H1 (cell line): ENCODE data around the gene FLNC. TPM values are rescaled to one million over a fixed set of nuclear protein-coding genes. Genes with fewer than 3 reads are reported as not detected.

Experiments used
- CTCF ChIA-PET: fragments of 300-600 bp; sonication (Branson Sonifier 250); formaldehyde crosslinking; loops from one replicate; lab custom pipeline; 2021; ENCODE audit not compliant: partially characterized antibody; lab: Charles Lee
- POLR2A ChIA-PET: fragments of 300-600 bp; sonication (Branson Sonifier 250); formaldehyde crosslinking; loops from one replicate; lab custom pipeline; 2021; ENCODE audit warnings: inconsistent platforms; ENCODE audit not compliant: partially characterized antibody; lab: Charles Lee
- DNase-seq, 2 experiments: peaks; one replicate each; pipeline versions ENCODE4 v3.0.0 to v3.0.0-alpha.2; 2010 to 2022; ENCODE audit warnings: low spot score in 2 of 2, low read depth in 1 of 2, mixed read lengths in 1 of 2
- FAIRE-seq: peaks from 2 replicates; lab custom pipeline; 2011; peaks lifted over from hg19 to GRCh38; lab: Jason Lieb, UNC
- H2AFZ ChIP-seq: 2 replicates; pipeline ENCODE4 v1.8.1; 2012; ENCODE audit warnings: low read length, inconsistent platforms
- H2AK5ac ChIP-seq: 2 replicates; pipeline ENCODE4 v1.6.1; 2013; ENCODE audit warnings: low read depth, low read length
- H2BK120ac ChIP-seq: replicated peaks from 2 replicates; pipeline ENCODE3; 2013; ENCODE audit warnings: low read depth, low read length, inconsistent platforms
- H2BK12ac ChIP-seq: 2 replicates; pipeline ENCODE4 v1.6.1; 2013; ENCODE audit warnings: low read depth, low read length
- H2BK15ac ChIP-seq: 2 replicates; pipeline ENCODE4 v1.6.1; 2013; ENCODE audit warnings: low read length
- H2BK20ac ChIP-seq: 2 replicates; pipeline ENCODE4 v1.6.1; 2013; ENCODE audit warnings: low read length
- H2BK5ac ChIP-seq: 2 replicates; pipeline ENCODE4 v1.6.1; 2013; ENCODE audit warnings: low read depth, low read length
- H3K14ac ChIP-seq: 2 replicates; pipeline ENCODE4 v1.6.1; 2013; ENCODE audit warnings: inconsistent platforms; ENCODE audit not compliant: insufficient read length
- H3K18ac ChIP-seq: 2 replicates; pipeline ENCODE4 v1.6.1; 2013; ENCODE audit warnings: low read length; ENCODE audit errors: extremely low read depth
- H3K23ac ChIP-seq: 2 replicates; pipeline ENCODE4 v1.6.1; 2013; ENCODE audit warnings: inconsistent platforms; ENCODE audit not compliant: insufficient read length
- H3K23me2 ChIP-seq: 2 replicates; pipeline ENCODE4 v1.6.1; 2013; ENCODE audit warnings: low read depth, low read length
- H3K27ac ChIP-seq: 2 replicates; pipeline ENCODE4 v1.6.1; 2011; ENCODE audit warnings: low read depth, low read length, inconsistent platforms
- H3K27me3 ChIP-seq, 4 experiments: replicated peaks in 1 of 4; 1 replicate in 1 of 4; 2 replicates in 3 of 4; pipeline versions ENCODE4 v1.6.1 to v1.8.1; 2011 to 2013; ENCODE audit warnings: low read length in 3 of 4, mild to moderate bottlenecking in 3 of 4, inconsistent platforms in 2 of 4, mixed read lengths in 2 of 4, moderate library complexity in 1 of 4; ENCODE audit not compliant: control insufficient read depth in 3 of 4, insufficient read depth in 3 of 4; ENCODE audit errors: extremely low read depth in 1 of 4
- H3K36me3 ChIP-seq, 4 experiments: 2 replicates each; pipeline versions ENCODE4 v1.6.1 to v1.8.1; 2011 to 2013; ENCODE audit warnings: mild to moderate bottlenecking in 4 of 4, low read length in 3 of 4, moderate library complexity in 2 of 4, control low read depth in 1 of 4, inconsistent platforms in 1 of 4; ENCODE audit not compliant: insufficient read depth in 4 of 4, control insufficient read depth in 2 of 4
- H3K4ac ChIP-seq: replicated peaks from 2 replicates; pipeline ENCODE3; 2013; ENCODE audit warnings: low read length, low read depth, mixed read lengths, inconsistent platforms; ENCODE audit not compliant: insufficient read length
- H3K4me1 ChIP-seq, 4 experiments: replicated peaks in 1 of 4; 1 replicate in 1 of 4; 2 replicates in 3 of 4; pipeline versions ENCODE4 v1.6.1 to v1.8.1; 2011 to 2013; ENCODE audit warnings: low read length in 3 of 4, inconsistent platforms in 2 of 4, mixed read lengths in 1 of 4; ENCODE audit not compliant: insufficient read depth in 4 of 4, control insufficient read depth in 3 of 4
- H3K4me2 ChIP-seq, 2 experiments: 2 replicates each; pipeline versions ENCODE4 v1.6.1 to v1.8.1; 2011 to 2013; ENCODE audit warnings: low read depth in 2 of 2, low read length in 2 of 2, control low read depth in 1 of 2, inconsistent platforms in 1 of 2, mild to moderate bottlenecking in 1 of 2; ENCODE audit not compliant: insufficient read depth in 1 of 2
- H3K4me3 ChIP-seq, 4 experiments: fragments of 200-600, 300-600 bp in 1 of 4; sonication (generic), shearing (Covaris generic), sonication (Bioruptor Twin) in 1 of 4; 2 replicates each; pipeline versions ENCODE4 v1.5.1 to v1.8.1; 2011 to 2016; ENCODE audit warnings: low read length in 4 of 4, low read depth in 3 of 4, control low read depth in 2 of 4, inconsistent platforms in 2 of 4, mild to moderate bottlenecking in 2 of 4, mixed read lengths in 1 of 4, moderate library complexity in 1 of 4; ENCODE audit not compliant: insufficient read depth in 2 of 4; ENCODE audit errors: extremely low read depth in 1 of 4
- H3K56ac ChIP-seq: replicated peaks from 2 replicates; pipeline ENCODE3; 2013; ENCODE audit warnings: low read depth, mild to moderate bottlenecking, mixed read lengths, low read length, inconsistent platforms; ENCODE audit not compliant: insufficient read length
- H3K79me1 ChIP-seq: 2 replicates; pipeline ENCODE4 v1.6.1; 2013; ENCODE audit warnings: low read depth, low read length, control low read depth
- H3K79me2 ChIP-seq, 2 experiments: 2 replicates each; pipeline versions ENCODE4 v1.6.1 to v1.8.1; 2012 to 2013; ENCODE audit warnings: low read length in 2 of 2, mild to moderate bottlenecking in 2 of 2, inconsistent platforms in 1 of 2; ENCODE audit not compliant: insufficient read depth in 2 of 2, control insufficient read depth in 1 of 2
- H3K9ac ChIP-seq, 4 experiments: replicated peaks in 1 of 4; 1 replicate in 1 of 4; 2 replicates in 3 of 4; pipeline versions ENCODE4 v1.6.1 to v1.8.1; 2011 to 2013; ENCODE audit warnings: low read depth in 3 of 4, low read length in 3 of 4, control low read depth in 2 of 4, mild to moderate bottlenecking in 2 of 4, moderate library complexity in 2 of 4, inconsistent platforms in 1 of 4; ENCODE audit errors: extremely low read depth in 1 of 4
- H3K9me3 ChIP-seq, 2 experiments: 2 replicates each; pipeline versions ENCODE4 v1.6.1 to v1.8.1; 2012 to 2013; ENCODE audit warnings: mild to moderate bottlenecking in 2 of 2, moderate library complexity in 2 of 2, control low read depth in 1 of 2, inconsistent platforms in 1 of 2, low read depth in 1 of 2, low read length in 1 of 2, mixed read lengths in 1 of 2; ENCODE audit not compliant: insufficient read depth in 2 of 2
- H4K20me1 ChIP-seq, 2 experiments: replicated peaks in 1 of 2; 2 replicates each; pipeline versions ENCODE3 to v1.8.1; 2011 to 2013; ENCODE audit warnings: inconsistent platforms in 2 of 2, low read length in 2 of 2, mild to moderate bottlenecking in 1 of 2; ENCODE audit not compliant: insufficient read depth in 2 of 2, control insufficient read depth in 1 of 2
- H4K5ac ChIP-seq: 2 replicates; pipeline ENCODE4 v1.6.1; 2013; ENCODE audit warnings: low read length, low read depth, mixed read lengths, inconsistent platforms; ENCODE audit not compliant: insufficient read length
- H4K8ac ChIP-seq: 2 replicates; pipeline ENCODE4 v1.8.0; 2013; ENCODE audit warnings: mild to moderate bottlenecking, moderate library complexity, low read length, inconsistent platforms; ENCODE audit not compliant: insufficient read depth; ENCODE audit errors: extremely low read depth
- H4K91ac ChIP-seq: replicated peaks from 2 replicates; pipeline ENCODE3; 2013; ENCODE audit warnings: low read length, mixed read lengths, inconsistent platforms; ENCODE audit not compliant: insufficient read length
- CEBPB ChIP-seq: IDR thresholded peaks from 2 replicates; pipeline ENCODE4 v1.6.1; 2012; ENCODE audit warnings: low read depth, low read length
- SAP30 ChIP-seq: fragments of 300-600 bp; sonication (generic); IDR thresholded peaks from 2 replicates; pipeline ENCODE4 v1.7.1; 2012; ENCODE audit warnings: low read length, moderate library complexity, mild to moderate bottlenecking, inconsistent platforms; ENCODE audit not compliant: insufficient read depth, insufficient replicate concordance
- WGBS, 2 experiments: shearing (Covaris generic) in 1 of 2; methylation state at CpG; one replicate each; pipeline versions ENCODE4 v1.1.6 to v1.1.7; 2013 to 2015; ENCODE audit warnings: low lambda C conversion rate in 2 of 2, mixed read lengths in 2 of 2, inconsistent platforms in 1 of 2, low coverage in 1 of 2, missing lambda C conversion rate in 1 of 2; ENCODE audit not compliant: insufficient replicate concordance in 2 of 2, insufficient coverage in 1 of 2, insufficient read length in 1 of 2; ENCODE audit errors: extremely low coverage in 1 of 2, missing lambda C conversion rate in 1 of 2; 5-methylcytosine and 5-hydroxymethylcytosine counted together
- polyA plus RNA-seq, 7 experiments: library from polyadenylated mRNA; depleted of rRNA in 3 of 7; stranded (reverse) in 5 of 7; unstranded in 2 of 7; fragments of >200 nt in 5 of 7; fragments of 200-250 nt in 2 of 7; gene quantifications; 1 replicate in 5 of 7; 2 replicates in 1 of 7; 4 replicates in 1 of 7; pipeline versions ENCODE4 v1.2.1 to v1.2.3, GENCODE V29; 2011 to 2013; ENCODE audit warnings: missing spikeins in 2 of 7, mixed read lengths in 2 of 7
- total RNA-seq: library from RNA; stranded (reverse); fragmentation: NEBNext Ultra II Directional; extraction: Animal tissue kit (Norgen Biotek cat#: 25700); gene quantifications from 2 replicates; pipeline ENCODE4 v1.2.1, GENCODE V29; 2021

Gene FLNC
- total and polyA plus RNA-seq, 2 of the 8 experiments (the other 6 are each of a cell fraction or from before 2014, with no cell fraction given): 1.9 to 10.7 TPM

GRCh38 chr7:128791972-128792327, 38.3 kb upstream of the FLNC start:
- H2BK120ac ChIP-seq: no peak overlapping the region
- no peak overlapping the region for H4K8ac ChIP-seq
- H4K5ac ChIP-seq: peak overlapping the region; percentile 23
- peaks cover 6 to 11% (median 8%) of the 10 kb centered on the region in 4 experiments for H3K4me1 ChIP-seq
- POLR2A ChIA-PET: interaction anchor here (0.9 to 1.2 kb wide), 3 partner anchors 9 to 20 kb away, joined by 4 read pairs; no protein-coding TSS in a partner anchor
- H3K14ac ChIP-seq: no peak overlapping the region
- TF ChIP-seq CEBPB (no peak), SAP30 (peak; percentile 13)
- peaks cover 8% of the 10 kb centered on the region; the same call in 1 of the 2 replicates for H3K23me2 ChIP-seq
- H4K20me1 ChIP-seq: no peaks in the 10 kb centered on the region
- H3K27me3 ChIP-seq: no peaks in the 10 kb centered on the region; a peak in 1 of 7 replicates
- peak overlapping the region; percentile 5 for H3K56ac ChIP-seq
- no peak overlapping the region for H3K4ac ChIP-seq
- peak overlapping the region; percentile 49; the same call in 1 of the 2 replicates for H2BK5ac ChIP-seq
- H2BK12ac ChIP-seq: peak overlapping the region; percentile 39; the same call in 1 of the 2 replicates
- FAIRE-seq (no peak), DNase-seq (no peak)
- H2BK15ac ChIP-seq: no peak overlapping the region; the same call in 1 of the 2 replicates
- no peak overlapping the region for H2BK20ac ChIP-seq
- CTCF ChIA-PET: interaction anchor here (1.3 to 5.8 kb wide), 3 partner anchors 20 to 90 kb away, joined by 3 to 42 read pairs (median 3); no protein-coding TSS in a partner anchor
- 0 out of 2 replicates have a peak overlapping the region, but pooled peaks have one; percentile 61 for H2AFZ ChIP-seq
- no peak overlapping the region for H3K27ac ChIP-seq
- no peak overlapping the region for H3K23ac ChIP-seq
- H3K79me1 ChIP-seq: no peaks in the 10 kb centered on the region
- WGBS, 2 experiments: 22% methylated on average over 7 of the region's 9 CpGs; no CpG with 5 or more reads in 1 of the 2 experiments
- H3K36me3 ChIP-seq: peaks cover 0 to 4% (median under 1%) of the 10 kb centered on the region in 4 experiments; a peak in 3 of 8 replicates
- H3K9me3 ChIP-seq: no peaks in the 10 kb centered on the region
- H3K4me3 ChIP-seq: peak overlapping the region; percentile 72 to 100 (median 76)
- H3K79me2 ChIP-seq: no peaks in the 10 kb centered on the region
- H3K9ac ChIP-seq: peak overlapping the region in 1 of 4 experiments; percentile 12; a peak in 1 of 7 replicates
- H3K4me2 ChIP-seq: peak overlapping the region; percentile 92 to 97
- peak overlapping the region; percentile 83 for H3K18ac ChIP-seq
- no peak overlapping the region for H2AK5ac ChIP-seq
- no peak overlapping the region for H4K91ac ChIP-seq
